Thyroid gland (tissue), 4 donors: ENCODE data around the gene H2AZ2.

ENCODE experiments used
- POLR2A ChIP-seq, 2 donors: fragments of 450-650 bp; IDR thresholded peaks; one replicate each; pipeline ENCODE4 v1.6.1; 2017; ENCODE audit warnings: antibody characterized with exemption in 2 of 2, mild to moderate bottlenecking in 2 of 2, moderate library complexity in 1 of 2
- TF ChIP-seq, protein P1 (sequence below), 6 experiments: fragments of 200-600 bp in 3 of 6; fragments of 450-650 bp in 3 of 6; sonication (generic) in 3 of 6; IDR thresholded peaks; one replicate each; pipeline ENCODE4 v1.5.1; 2016 to 2019; ENCODE audit warnings: antibody characterized with exemption in 6 of 6, mild to moderate bottlenecking in 2 of 6, inconsistent platforms in 1 of 6, moderate library complexity in 1 of 6

DNA sequence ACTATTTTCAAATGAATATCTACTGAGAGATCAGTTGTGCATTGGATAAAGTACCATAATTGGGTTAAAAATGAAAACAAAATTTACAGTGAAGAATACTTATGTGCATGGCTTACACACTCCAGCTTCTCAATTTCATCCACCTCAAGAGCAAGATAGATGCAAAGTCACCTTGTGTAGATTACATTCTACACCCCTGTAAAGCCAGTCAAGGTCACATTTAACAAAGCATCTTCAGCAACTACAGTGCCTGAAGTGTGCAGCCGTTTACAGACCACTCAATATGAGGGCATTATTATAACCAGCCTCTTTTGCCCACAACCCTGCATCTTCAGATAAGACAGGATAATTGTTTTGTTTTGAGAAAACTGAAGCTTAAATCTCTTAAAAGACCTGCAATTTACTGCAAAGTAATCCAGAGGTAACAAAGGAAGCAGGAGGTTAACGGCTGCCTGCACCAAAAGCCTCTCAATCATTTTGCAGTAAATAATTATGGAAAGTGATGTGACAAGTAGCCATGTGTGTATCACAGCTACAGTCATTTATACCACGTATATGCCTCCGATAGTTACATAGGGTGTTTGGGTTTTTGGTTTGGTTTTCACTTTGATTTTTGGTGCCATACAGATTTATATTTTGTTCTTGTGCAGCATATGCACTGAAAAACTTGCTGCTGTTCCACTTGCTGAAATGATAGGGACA, 32.6 kb upstream of the H2AZ2 start:
- no peak for TF ChIP-seq POLR2A (IDR thresholded peaks at IDR 0.05)
- TF ChIP-seq, protein P1, sequence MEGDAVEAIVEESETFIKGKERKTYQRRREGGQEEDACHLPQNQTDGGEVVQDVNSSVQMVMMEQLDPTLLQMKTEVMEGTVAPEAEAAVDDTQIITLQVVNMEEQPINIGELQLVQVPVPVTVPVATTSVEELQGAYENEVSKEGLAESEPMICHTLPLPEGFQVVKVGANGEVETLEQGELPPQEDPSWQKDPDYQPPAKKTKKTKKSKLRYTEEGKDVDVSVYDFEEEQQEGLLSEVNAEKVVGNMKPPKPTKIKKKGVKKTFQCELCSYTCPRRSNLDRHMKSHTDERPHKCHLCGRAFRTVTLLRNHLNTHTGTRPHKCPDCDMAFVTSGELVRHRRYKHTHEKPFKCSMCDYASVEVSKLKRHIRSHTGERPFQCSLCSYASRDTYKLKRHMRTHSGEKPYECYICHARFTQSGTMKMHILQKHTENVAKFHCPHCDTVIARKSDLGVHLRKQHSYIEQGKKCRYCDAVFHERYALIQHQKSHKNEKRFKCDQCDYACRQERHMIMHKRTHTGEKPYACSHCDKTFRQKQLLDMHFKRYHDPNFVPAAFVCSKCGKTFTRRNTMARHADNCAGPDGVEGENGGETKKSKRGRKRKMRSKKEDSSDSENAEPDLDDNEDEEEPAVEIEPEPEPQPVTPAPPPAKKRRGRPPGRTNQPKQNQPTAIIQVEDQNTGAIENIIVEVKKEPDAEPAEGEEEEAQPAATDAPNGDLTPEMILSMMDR (IDR thresholded peaks at IDR 0.05): no peak
